ENCODE results near the gene TRMU.
"Not testable (repeated sequence)": the region's sequence is repeated elsewhere in the genome, so short reads cannot be mapped to it uniquely, and the experiment has no call there.

Gene TRMU

GRCh38 chr22:46300491-46300890 lies 35.0 kb upstream of the TRMU start:
- DNase-seq = no peak

DNA sequence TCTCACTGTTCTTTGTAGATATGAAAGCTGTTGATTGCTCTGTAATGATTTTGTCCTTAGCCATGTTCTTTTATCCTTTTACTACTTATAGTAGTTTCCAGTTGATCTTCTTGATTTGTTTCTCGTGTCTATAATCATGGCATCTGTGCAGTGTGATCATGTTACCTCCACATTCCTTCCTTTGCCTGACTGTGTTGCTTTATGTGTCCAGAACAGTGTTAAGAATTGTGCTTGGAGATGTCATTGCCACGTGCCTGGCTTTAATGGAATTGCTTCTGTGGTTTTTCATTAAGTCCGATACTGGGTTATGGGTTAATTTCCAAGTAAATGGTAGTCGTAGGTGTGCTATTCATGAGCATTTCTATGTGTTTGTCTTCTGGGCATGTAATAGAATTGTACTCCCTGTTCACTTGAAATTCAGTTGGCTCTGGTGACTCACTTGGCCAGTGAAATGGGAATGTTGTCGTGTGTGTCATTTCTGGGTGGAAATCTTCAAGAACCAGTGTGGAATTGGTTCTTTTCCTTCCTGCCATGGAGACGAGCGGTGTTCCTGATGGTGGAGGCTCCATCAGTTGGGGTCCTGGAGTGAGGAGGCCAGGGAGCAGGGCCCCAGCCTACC lies 32.1 kb upstream of the TRMU start:
- no peak for DNase-seq

DNA sequence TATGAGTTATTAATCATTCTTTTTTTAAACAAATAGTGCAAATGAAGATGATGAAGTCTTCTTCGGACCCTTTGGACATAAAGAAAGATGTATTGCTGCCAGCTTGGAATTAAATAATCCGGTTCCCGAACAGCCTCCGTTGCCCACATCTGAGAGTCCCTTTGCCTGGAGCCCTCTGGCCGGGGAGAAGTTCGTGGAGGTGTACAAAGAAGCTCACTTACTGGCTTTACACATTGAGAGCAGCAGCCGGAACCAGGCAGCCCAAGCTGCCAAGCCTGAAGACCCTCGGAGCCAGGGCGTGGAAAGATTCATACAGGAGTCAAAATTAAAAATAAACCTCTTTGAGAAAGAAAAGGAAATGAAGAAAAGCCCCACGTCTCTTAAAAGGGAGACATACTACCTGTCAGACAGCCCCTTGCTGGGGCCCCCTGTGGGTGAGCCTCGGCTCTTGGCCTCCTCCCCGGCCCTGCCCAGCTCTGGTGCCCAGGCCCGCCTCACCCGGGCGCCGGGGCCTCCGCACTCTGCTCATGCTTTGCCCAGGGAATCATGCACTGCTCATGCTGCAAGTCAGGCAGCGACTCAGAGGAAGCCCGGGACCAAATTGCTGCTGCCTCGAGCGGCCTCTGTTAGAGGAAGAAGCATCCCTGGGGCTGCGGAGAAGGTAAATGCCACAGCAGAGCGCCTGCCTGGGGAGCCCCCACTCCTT lies 27.1 kb upstream of the TRMU start:
- DNase-seq = no peak

DNA sequence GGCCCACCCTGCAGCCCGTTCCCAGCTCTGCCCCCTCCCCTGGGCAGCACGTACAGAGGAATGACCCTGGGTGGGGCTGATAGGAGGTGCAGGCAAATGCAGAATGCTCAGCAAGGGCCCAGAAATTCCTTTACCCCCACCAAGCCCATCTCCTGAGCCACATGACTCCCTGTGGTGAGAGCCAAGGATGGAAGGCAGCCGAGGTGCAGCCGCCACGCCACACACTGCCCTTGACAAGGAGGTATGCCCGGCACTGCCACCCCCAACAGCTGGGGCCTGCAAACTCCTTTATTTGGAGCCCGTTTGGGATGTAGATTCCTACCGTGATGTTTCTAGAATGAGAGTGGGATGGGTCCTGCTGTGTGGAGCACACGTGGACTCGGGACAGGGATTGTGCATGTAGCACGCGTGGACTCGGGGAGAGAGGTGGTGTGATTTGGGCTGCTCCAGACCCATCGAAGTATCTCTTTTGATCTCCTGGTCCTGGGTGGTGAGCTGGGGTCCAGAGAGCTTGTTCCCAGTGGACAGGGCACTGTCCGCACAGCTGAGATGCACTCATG lies 25.9 kb upstream of the TRMU start:
- no peak for DNase-seq

DNA sequence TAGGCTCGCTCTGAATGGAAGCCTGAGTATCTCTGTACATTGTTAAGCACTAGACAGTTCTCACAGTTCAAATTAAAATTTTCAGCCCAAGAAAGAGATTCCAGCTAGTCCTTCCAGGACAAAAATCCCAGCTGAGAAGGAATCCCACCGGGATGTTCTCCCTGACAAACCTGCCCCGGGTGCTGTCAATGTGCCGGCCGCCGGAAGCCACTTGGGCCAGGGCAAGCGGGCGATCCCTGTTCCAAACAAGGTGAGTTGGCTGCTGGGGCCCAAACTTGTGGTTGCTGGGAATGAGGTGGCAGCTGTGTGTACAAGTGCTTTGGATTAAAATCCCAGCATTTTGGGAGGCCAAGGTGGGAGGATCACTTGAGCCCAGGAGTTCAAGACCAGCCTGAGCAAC lies 23.5 kb upstream of the TRMU start:
- no peak for DNase-seq

DNA sequence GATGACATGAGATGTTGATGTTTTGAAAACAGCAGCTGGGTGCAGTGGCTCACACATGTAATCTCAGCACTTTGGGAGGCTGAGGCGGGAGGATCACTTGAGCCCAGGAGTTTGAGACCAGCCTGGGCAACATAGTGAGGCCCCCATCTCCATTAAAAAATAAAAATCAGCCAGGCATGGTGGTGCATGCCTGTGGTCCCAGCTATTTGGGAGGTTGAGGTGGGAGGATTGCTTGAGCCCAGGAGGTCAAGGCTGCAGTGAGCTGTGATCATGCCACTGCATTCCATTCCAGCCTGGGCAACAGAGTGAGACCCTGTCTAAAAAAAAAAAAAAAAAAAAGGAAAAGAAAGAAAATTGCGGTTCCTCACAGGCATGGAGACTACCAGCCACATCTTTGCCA lies 22.7 kb upstream of the TRMU start:
- DNase-seq = not testable (repeated sequence)

- DNase-seq = no peak
These were observed 19.5 kb upstream of the TRMU start for GRCh38 chr22:46315976-46316375.

DNA sequence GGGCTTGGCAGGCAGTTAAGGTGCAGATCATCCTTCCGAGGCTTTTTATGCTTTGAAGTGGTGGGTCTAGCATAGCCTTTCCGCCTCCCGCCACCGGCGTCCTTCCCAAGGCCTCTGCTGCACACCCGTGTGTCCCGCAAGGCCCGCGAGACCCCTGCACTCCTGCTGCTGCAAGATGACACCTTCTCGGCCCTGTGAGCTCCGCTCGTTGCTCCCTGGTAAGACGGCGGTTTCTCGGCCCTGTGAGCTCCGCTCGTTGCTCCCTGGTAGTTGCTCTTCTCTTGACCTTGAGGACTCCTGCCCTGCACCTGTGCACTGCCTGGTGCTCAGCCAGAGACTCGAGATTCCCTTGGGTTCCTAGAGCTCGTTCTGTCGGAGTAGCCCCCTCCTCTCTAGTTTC lies 17.9 kb upstream of the TRMU start:
- DNase-seq = no peak

DNA sequence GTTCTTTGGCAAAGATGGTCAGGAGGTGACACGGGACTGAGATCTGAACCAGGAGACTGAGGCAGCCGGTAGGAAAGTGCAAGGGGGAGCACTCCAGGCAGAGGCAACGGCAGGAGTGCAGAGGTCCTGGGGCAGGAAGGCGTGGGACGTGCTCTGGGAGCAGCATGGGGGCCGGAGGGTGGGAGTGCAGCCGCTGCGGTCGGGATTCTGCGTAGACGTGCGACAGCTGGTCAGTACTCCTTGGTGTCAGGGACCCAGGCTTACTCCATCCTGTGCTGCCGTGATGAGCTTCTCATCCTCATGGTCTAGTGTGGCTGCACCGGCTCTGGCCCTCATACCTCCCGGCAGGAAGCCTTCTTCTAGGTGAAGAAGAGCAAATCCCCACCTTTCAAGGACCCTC lies 16.9 kb upstream of the TRMU start:
- no peak for DNase-seq

DNA sequence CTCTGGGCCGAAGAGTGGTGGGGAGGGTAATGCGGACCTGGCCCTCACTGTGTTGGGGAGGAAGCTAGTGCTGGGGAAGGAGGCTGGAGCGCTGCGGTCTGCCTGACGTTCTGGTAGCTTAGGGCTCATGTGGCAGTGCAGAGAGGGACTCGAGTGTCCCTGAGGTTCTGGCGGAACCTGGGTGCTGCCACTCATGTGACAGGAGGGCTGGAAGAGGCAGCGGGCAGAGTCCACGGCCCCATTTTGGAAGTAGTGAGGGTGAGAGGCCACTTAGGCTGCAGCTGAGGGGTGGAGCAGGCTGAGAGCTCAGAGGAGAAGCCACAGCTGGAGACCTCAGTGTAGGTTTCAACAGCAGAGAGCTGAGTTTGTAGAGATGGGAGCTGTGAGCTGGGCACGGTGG lies 16.2 kb upstream of the TRMU start:
- DNase-seq = no peak

GRCh38 chr22:46320166-46320710 lies 15.3 kb upstream of the TRMU start:
- DNase-seq = no peak

GRCh38 chr22:46320716-46321386 lies 14.7 kb upstream of the TRMU start:
- DNase-seq = no peak

- DNase-seq = no peak
These were observed 12.8 kb upstream of the TRMU start for GRCh38 chr22:46322711-46323110.

DNA sequence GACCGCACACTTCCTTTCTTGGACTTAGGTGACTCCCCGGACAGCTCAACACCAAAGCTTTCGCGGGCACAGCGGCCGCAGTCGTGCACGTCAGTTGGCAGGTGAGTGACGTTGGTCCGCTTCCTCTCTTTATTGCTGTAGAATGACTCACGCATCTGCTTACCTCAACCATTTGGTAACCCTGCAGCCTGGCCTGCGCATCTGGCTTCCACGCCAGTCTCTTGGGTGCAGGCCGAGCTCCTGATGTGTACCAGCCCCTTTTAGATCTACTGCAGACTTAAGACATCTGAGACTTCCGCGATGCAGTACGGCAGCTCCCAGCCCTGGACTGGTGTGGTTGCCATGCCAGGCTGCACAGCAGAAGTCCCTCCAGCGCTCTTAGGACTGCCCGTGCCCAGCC lies 12.4 kb upstream of the TRMU start:
- no peak for DNase-seq

DNA sequence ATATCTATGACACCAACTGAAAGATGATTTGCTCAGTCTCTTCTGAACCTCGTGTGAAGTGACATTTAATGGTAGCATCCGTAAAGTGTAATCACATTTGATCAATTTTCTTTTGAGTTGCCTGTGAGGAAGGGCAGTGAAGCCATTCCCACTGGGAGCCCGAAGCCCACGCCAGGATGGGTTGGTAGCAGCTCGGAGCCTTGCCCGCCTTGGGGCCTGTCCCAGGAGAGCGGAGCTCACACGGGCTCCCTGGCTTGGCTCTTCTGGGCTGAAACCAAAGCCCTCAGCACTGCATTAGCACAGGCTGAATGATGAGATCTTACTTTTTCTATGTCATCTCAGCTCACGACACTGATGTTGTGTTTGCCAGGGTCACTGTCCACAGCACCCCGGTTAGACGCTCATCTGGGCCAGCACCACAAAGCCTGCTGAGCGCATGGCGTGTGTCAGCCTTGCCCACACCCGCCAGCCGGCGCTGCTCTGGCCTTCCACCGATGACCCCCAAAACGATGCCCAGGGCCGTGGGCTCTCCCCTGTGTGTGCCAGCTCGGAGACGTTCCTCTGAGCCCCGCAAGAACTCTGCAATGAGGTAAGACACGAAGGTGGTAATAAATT lies 9.3 kb upstream of the TRMU start:
- DNase-seq = no peak

DNA sequence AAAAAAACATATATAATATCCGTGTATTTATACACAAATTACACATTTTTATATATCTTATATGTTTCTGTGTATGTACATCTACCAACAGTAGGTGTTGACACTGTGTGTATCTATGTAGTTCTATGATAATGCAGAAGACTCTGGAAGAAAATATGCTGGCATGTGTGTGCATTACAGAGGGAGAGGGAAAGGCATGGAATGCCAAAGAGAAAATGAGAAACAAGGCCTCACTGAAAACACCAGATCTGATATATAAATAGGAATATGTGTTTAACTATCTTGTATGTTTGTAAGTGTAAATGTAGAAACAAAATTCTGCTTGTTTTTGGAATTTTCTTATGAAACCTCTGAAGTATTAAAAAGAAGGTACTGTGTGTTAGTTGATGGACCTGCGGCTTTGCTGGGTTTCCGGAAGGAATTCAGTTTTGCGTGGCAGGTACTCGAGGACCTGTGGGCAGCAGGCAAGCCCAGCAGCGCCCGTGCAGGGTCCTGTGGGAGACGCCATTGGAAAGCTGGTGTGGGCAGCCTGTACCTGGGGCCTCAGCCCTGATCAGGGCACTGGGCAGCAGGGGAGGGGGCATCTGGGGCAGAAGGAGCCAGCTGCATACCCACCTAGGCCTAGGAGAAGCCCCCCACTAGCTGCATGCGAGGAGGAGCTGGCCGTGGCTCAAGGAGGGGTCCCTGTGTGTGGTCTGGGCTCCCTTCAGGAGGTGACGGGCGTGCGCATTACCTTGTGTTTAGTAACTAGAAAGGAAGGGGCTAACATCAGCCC lies 7.6 kb upstream of the TRMU start:
- DNase-seq = no peak

DNA sequence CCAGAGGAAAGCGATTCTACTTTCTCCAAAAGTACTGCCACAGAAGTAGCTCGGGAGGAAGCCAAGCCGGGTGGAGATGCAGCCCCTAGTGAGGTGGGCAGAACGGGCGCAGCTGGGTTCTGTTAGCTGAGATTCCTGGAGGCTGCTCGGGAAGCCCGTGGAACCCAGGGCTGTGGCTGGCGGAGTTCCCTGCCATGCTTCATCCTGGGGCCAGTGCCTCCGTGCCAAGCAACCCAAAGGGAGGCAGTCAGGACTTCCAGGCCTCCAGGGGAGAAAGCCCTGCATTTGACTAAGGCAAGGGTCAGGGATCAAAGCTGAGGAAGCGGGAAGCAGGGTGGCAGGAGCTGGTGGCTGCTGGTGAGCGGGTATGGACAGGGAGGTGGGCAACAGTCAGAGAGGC lies 6.7 kb upstream of the TRMU start:
- DNase-seq = no peak

DNA sequence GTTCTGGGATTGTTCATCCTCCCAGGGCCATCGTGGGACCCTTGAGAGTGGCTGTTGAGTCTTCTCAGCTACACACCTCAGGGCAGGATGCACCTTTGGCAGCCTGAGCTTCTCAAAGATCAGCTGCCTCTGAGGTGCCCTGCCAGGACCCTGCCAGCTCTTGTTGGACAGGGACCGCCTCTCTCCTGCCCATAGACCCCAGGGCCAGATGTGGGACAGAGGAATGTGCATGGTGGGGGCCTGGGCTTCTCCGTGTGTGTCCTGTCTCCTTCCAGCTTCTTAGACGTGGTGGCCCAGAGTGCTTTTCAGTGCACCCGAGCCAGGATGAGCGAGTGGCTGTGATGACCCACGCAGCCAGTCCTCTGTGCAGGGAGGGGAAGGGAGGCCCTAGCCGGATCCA lies 5.9 kb upstream of the TRMU start:
- no peak for DNase-seq

GRCh38 chr22:46330426-46330825 lies 5.1 kb upstream of the TRMU start:
- no peak for DNase-seq

DNA sequence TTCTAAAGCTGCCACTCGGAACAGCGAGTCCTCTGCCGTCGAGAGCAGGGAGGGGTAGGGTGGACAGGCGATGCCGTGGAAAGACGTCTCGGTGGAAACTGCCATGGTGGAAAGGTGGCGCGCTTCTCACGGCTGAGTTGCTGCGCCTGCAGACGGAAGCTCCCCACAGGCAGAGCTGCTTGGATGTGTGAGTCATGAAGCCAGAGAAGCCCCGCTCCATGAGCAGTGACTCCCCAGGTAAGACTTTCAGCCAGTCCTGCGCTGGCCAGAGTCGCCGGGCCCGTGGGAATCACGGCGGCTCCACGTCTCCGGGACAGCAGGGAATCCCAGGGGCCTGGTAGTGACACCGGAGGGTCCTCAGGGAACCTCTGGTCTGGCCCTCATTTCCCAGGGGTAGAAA lies 4.0 kb upstream of the TRMU start:
- no peak for DNase-seq

GRCh38 chr22:46336119-46337078 lies 885 bp downstream of the TRMU start:
- DNase-seq = no peak
